ENCODE results near the gene CIB4. TPM values are rescaled to one million over a fixed set of nuclear protein-coding genes. Genes with fewer than 3 reads are reported as not detected.

The CIB4 gene
- total and polyA plus RNA-seq, 2 of the 4 experiments (the other 2 are of a cell fraction), result not detected

DNA sequence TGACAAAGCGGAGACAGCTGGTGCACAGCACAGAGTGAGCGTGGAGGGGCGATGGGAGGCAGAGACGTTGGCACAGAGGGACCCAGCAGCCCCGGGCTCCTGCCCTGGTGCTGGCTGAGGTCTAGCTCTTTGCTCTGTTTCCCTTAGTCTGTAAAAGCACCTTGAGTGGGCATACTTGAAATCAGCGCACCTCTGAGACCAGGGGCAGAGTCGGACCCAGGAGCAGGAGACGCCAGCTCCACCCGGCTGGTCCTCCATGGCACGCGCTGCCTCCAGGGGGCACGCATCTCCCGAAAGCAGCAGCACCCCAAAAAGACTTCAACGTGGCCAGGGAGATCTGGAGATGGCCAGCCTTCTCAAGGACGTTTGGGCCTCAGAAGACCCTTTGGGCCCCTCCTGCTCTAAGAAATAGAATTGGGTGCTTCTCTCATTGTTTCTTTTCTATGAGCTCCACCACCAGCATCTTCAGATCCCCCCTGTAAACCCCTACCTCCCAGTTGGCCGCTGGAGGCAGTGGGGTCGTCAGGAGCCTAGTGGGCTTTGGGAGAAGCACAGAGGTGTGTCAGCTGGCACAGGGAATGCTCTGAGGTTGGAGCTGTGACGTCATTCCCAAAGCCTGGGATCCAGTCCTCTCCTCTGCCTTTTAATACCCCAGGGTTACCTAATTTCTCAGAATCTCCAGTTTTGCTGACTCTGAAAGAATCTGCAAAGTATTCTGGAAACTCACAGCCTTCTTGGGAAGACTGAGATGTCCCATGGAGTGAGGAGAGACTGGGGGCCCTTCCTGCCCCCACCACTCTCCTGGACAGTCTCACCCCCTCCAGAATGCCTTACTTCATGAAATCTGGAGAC, 58.9 kb downstream of the CIB4 start (continued):
- TF ChIP-seq, protein P1, sequence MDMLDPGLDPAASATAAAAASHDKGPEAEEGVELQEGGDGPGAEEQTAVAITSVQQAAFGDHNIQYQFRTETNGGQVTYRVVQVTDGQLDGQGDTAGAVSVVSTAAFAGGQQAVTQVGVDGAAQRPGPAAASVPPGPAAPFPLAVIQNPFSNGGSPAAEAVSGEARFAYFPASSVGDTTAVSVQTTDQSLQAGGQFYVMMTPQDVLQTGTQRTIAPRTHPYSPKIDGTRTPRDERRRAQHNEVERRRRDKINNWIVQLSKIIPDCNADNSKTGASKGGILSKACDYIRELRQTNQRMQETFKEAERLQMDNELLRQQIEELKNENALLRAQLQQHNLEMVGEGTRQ (IDR thresholded peaks at IDR 0.05; ENCODE audit: low read depth, low read length), result no peak

DNA sequence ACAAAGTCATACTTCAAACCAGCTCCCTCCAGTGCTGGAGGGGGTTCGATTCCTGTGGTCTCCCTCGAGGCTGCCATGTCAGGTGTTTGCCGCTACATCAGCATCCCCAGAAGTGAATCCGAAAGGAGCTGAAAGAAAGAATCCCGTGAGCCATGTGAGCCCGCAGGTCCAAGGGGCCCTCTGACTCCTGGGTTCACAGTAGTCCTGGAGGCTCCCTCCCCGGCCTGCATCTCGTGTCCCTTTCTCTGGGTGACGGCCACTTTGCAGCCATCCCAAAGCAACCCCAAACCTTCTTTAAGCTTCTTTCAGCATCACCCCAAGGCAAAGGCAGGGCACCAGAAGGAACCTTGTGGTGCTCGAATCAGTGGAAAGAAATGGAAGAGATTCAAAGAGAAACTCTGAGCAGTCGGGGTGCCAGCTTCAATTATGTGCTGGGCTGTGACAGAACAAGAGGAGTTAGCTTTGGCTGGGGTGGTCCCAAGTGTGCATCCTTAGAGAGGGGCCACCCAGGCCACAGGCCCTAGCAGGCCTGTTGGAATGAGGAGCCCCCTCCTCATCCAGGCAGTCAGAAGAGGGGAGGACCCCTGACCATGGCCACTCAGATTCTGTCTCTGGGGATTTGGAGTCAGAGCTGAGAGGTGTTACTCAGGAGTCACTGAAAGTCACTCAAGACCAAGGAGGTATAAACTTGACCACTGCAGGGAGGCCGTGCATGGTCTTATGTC, 59.7 kb downstream of the CIB4 start:
- Histone ChIP-seq H2AFZ (replicated peaks; ENCODE audit: low read length, poor library complexity) (no peak overlapping the region), H2AK9ac (replicated peaks; ENCODE audit: low read depth, low read length, poor library complexity) (no peak overlapping the region), H3K23ac (ENCODE audit: low read depth, low read length) (no peak overlapping the region), H2BK5ac (ENCODE audit: low read depth, low read length, poor library complexity, severe bottlenecking) (no peak overlapping the region), H3K14ac (replicated peaks; ENCODE audit: low read depth, low read length) (no peak overlapping the region), H4K91ac (ENCODE audit: insufficient read depth, low read depth, low read length) (no peak overlapping the region), H3K56ac (ENCODE audit: extremely low read depth, insufficient read depth, low read length) (no peak overlapping the region), H3K4me3 (ENCODE audit: insufficient read depth, low read depth, low read length) (no peak overlapping the region), H2BK15ac (ENCODE audit: low read depth, low read length) (no peak overlapping the region), H3K4ac (ENCODE audit: low read depth, low read length) (no peak overlapping the region), H4K8ac (ENCODE audit: low read depth in 2 of 2, low read length in 2 of 2) (no peak overlapping the region), H2BK20ac (ENCODE audit: low read depth, low read length) (no peak overlapping the region), H4K5ac (ENCODE audit: low read depth, low read length) (no peak overlapping the region), H3K9me1 (ENCODE audit: insufficient read depth, low read length) (no peaks in the 10 kb centered on the region), H4K20me1 (ENCODE audit: insufficient read depth, low read length) (no peaks in the 10 kb centered on the region), H3K36me3 (ENCODE audit: control insufficient read depth, insufficient read depth, low read length) (no peaks in the 10 kb centered on the region), H2AK5ac (ENCODE audit: low read depth, low read length) (no peak overlapping the region), H3K27me3 (ENCODE audit: control insufficient read depth, insufficient read depth, low read length) (peaks cover 75% of the 10 kb centered on the region), H3K4me2 (ENCODE audit: low read depth, low read length) (no peak overlapping the region), H3K9ac (ENCODE audit: low read depth, low read length) (no peak overlapping the region), H3K27ac (ENCODE audit: insufficient read depth, low read length) (no peak overlapping the region), H3K79me1 (ENCODE audit: low read depth in 1 of 2, low read length in 2 of 2) (no peaks in the 10 kb centered on the region), H3K4me1 (ENCODE audit: control insufficient read depth, insufficient read depth, low read length) (no peaks in the 10 kb centered on the region), H3K18ac (ENCODE audit: low read depth, low read length) (no peak overlapping the region), H3K9me3 (ENCODE audit: control insufficient read depth, insufficient read depth, low read length) (no peaks in the 10 kb centered on the region), H2BK120ac (ENCODE audit: low read depth, low read length) (no peak overlapping the region)
- CTCF ChIA-PET, result interaction anchor here (0.9 kb wide), 1 partner anchor 165 kb away, joined by 5 read pairs; no protein-coding TSS in a partner anchor
- DNase-seq (no peak), ATAC-seq (ENCODE audit: low read depth) (no peak)
- dilution Hi-C loops (cut with HindIII; ENCODE audit: low sequenced_read_pairs, unreplicated experiment) (no loop called here), in situ Hi-C loops (cut with MboI; ENCODE audit: low sequenced_read_pairs) (no loop called here), intact Hi-C loops (cut with micrococcal nuclease) (no loop called here)
- 75% methylated on average over 2 of the region's 12 CpGs; no CpG with 5 or more reads in 1 of the 2 experiments for WGBS, 2 experiments (ENCODE audit: extremely low coverage in 2 of 2, insufficient read length in 1 of 2)
- no TSS peak for BruUV-seq (replicated peaks)
- TF ChIP-seq RAD21 (IDR thresholded peaks at IDR 0.05; ENCODE audit: low read length) (no peak), MAFK (IDR thresholded peaks at IDR 0.05; ENCODE audit: low read depth, low read length) (no peak), MXI1 (IDR thresholded peaks at IDR 0.05; ENCODE audit: borderline replicate concordance, low read depth, low read length) (no peak), FOS (IDR thresholded peaks at IDR 0.05; ENCODE audit: low read depth, low read length) (no peak), RCOR1 (IDR thresholded peaks at IDR 0.05; ENCODE audit: insufficient replicate concordance, low read length) (no peak), NFE2L2 (IDR thresholded peaks at IDR 0.05; ENCODE audit: low read depth, low read length) (no peak), CEBPB (IDR thresholded peaks at IDR 0.05; ENCODE audit: low read depth, low read length) (no peak), BHLHE40 (IDR thresholded peaks at IDR 0.05; ENCODE audit: low read depth, low read length) (no peak), POLR2A (IDR thresholded peaks at IDR 0.05; ENCODE audit: low read depth, low read length) (no peak), CHD1 (IDR thresholded peaks at IDR 0.05; ENCODE audit: low read depth, low read length) (no peak), MAZ (IDR thresholded peaks at IDR 0.05; ENCODE audit: borderline replicate concordance, low read depth, low read length) (no peak)
- POLR2A ChIA-PET (ENCODE audit: unreplicated experiment), result no interaction called here

All from IMR-90 (cell line).